ENCODE data around the gene ZNF444. TPM values are rescaled to one million over a fixed set of nuclear protein-coding genes. Genes with fewer than 3 reads are reported as not detected.
A peak's percentile ranks its signal among the peaks of the same experiment; 100 is the strongest.

The ZNF444 gene
- total RNA-seq, 2 donors from 2014 or later, result 37.1 to 42.9 TPM

GRCh38 chr19:56111601-56112312 is 29.3 kb upstream of the ZNF444 start:
- peak; percentile 82 to 83 for ATAC-seq (replicated peaks in 1 of 2)
- Mint-ChIP-seq H3K9me3 (no peaks in the 10 kb centered on the region), H3K4me1 (ENCODE audit: low read depth) (peaks cover 68% of the 10 kb centered on the region), H3K27me3 (ENCODE audit: low read depth) (no peaks in the 10 kb centered on the region), H3K4me3 (peak overlapping the region; percentile 32 to 56), H3K36me3 (ENCODE audit: insufficient read depth in 2 of 2) (peaks cover 0 to 3% of the 10 kb centered on the region in 2 donors), H3K27ac (peak overlapping the region; percentile 70)
- DNase-seq, result peak; percentile 42 to 59

- no peak for ATAC-seq (replicated peaks in 1 of 2)
Observed at GRCh38 chr19:56112313-56112709, 28.8 kb upstream of the ZNF444 start.

GRCh38 chr19:56113074-56113632 is 27.9 kb upstream of the ZNF444 start:
- H3K9me3 Mint-ChIP-seq, result no peaks in the 10 kb centered on the region
- ATAC-seq (replicated peaks in 1 of 2) (no peak), DNase-seq (no peak)
- H3K4me1 Mint-ChIP-seq (ENCODE audit: low read depth), result peaks cover 60% of the 10 kb centered on the region
- H3K27me3 Mint-ChIP-seq (ENCODE audit: low read depth), result no peaks in the 10 kb centered on the region
- no peaks in the 10 kb centered on the region for H3K36me3 Mint-ChIP-seq (ENCODE audit: insufficient read depth in 2 of 2)
- H3K4me3 Mint-ChIP-seq, result peak overlapping the region; percentile 18 to 61
- no peak overlapping the region for H3K27ac Mint-ChIP-seq

More at GRCh38 chr19:56112313-56112709, 28.8 kb upstream of the ZNF444 start:
- no peaks in the 10 kb centered on the region for H3K27me3 Mint-ChIP-seq (ENCODE audit: low read depth)
- no peaks in the 10 kb centered on the region for H3K9me3 Mint-ChIP-seq
- DNase-seq, result no peak
- H3K4me1 Mint-ChIP-seq (ENCODE audit: low read depth), result peaks cover 64% of the 10 kb centered on the region
- H3K27ac Mint-ChIP-seq, result peak overlapping the region; percentile 70
- peaks cover 0 to under 1% of the 10 kb centered on the region in 2 donors for H3K36me3 Mint-ChIP-seq (ENCODE audit: insufficient read depth in 2 of 2)
- peak overlapping the region; percentile 43 to 56 for H3K4me3 Mint-ChIP-seq

GRCh38 chr19:56114051-56114777 is 26.9 kb upstream of the ZNF444 start:
- no peaks in the 10 kb centered on the region for H3K36me3 Mint-ChIP-seq (ENCODE audit: insufficient read depth in 2 of 2)
- no peak for DNase-seq
- peak overlapping the region in 1 of 2 donors; percentile 43 for H3K4me3 Mint-ChIP-seq
- no peak for ATAC-seq (replicated peaks in 1 of 2)
- peak overlapping the region; percentile 43 for H3K27ac Mint-ChIP-seq
- H3K27me3 Mint-ChIP-seq (ENCODE audit: low read depth), result no peaks in the 10 kb centered on the region
- no peaks in the 10 kb centered on the region for H3K9me3 Mint-ChIP-seq
- peaks cover 60% of the 10 kb centered on the region for H3K4me1 Mint-ChIP-seq (ENCODE audit: low read depth)

- Mint-ChIP-seq H3K27me3 (ENCODE audit: low read depth) (no peaks in the 10 kb centered on the region), H3K36me3 (ENCODE audit: insufficient read depth in 2 of 2) (no peaks in the 10 kb centered on the region), H3K9me3 (no peaks in the 10 kb centered on the region), H3K4me1 (ENCODE audit: low read depth) (peaks cover 65% of the 10 kb centered on the region), H3K27ac (no peak overlapping the region), H3K4me3 (no peak overlapping the region)
- no peak for DNase-seq
- ATAC-seq (replicated peaks in 1 of 2), result no peak
Observed at GRCh38 chr19:56114778-56115110, 26.3 kb upstream of the ZNF444 start.

GRCh38 chr19:56115490-56115889 is 25.6 kb upstream of the ZNF444 start:
- Mint-ChIP-seq H3K36me3 (ENCODE audit: insufficient read depth in 2 of 2) (no peaks in the 10 kb centered on the region), H3K27me3 (ENCODE audit: low read depth) (no peaks in the 10 kb centered on the region), H3K9me3 (no peaks in the 10 kb centered on the region), H3K4me3 (no peak overlapping the region), H3K27ac (no peak overlapping the region), H3K4me1 (ENCODE audit: low read depth) (peaks cover 66% of the 10 kb centered on the region)
- no peak for DNase-seq
- no peak for ATAC-seq (replicated peaks in 1 of 2)

GRCh38 chr19:56116606-56117005 is 24.5 kb upstream of the ZNF444 start:
- Mint-ChIP-seq H3K4me3 (no peak overlapping the region), H3K27me3 (ENCODE audit: low read depth) (no peaks in the 10 kb centered on the region), H3K36me3 (ENCODE audit: insufficient read depth in 2 of 2) (peaks cover 0 to 2% of the 10 kb centered on the region in 2 donors), H3K9me3 (no peaks in the 10 kb centered on the region), H3K4me1 (ENCODE audit: low read depth) (peaks cover 57% of the 10 kb centered on the region), H3K27ac (no peak overlapping the region)
- DNase-seq (no peak), ATAC-seq (replicated peaks in 1 of 2) (no peak)

- H3K36me3 Mint-ChIP-seq (ENCODE audit: insufficient read depth in 2 of 2), result peaks cover 0 to 2% of the 10 kb centered on the region in 2 donors
- no peak for ATAC-seq (replicated peaks in 1 of 2)
- peaks cover 55% of the 10 kb centered on the region for H3K4me1 Mint-ChIP-seq (ENCODE audit: low read depth)
- H3K9me3 Mint-ChIP-seq, result no peaks in the 10 kb centered on the region
- H3K4me3 Mint-ChIP-seq, result no peak overlapping the region
- no peak for DNase-seq
- H3K27ac Mint-ChIP-seq, result no peak overlapping the region
- no peaks in the 10 kb centered on the region for H3K27me3 Mint-ChIP-seq (ENCODE audit: low read depth)
Observed at GRCh38 chr19:56117376-56117884, 23.7 kb upstream of the ZNF444 start.

GRCh38 chr19:56117889-56118288 is 23.2 kb upstream of the ZNF444 start:
- H3K27ac Mint-ChIP-seq, result no peak overlapping the region
- H3K9me3 Mint-ChIP-seq, result no peaks in the 10 kb centered on the region
- DNase-seq, result no peak
- ATAC-seq (replicated peaks in 1 of 2), result no peak
- no peaks in the 10 kb centered on the region for H3K27me3 Mint-ChIP-seq (ENCODE audit: low read depth)
- peaks cover 0 to 2% of the 10 kb centered on the region in 2 donors for H3K36me3 Mint-ChIP-seq (ENCODE audit: insufficient read depth in 2 of 2)
- H3K4me3 Mint-ChIP-seq, result no peak overlapping the region
- H3K4me1 Mint-ChIP-seq (ENCODE audit: low read depth), result peaks cover 50% of the 10 kb centered on the region

GRCh38 chr19:56118666-56119581 is 22.2 kb upstream of the ZNF444 start:
- Mint-ChIP-seq H3K9me3 (no peaks in the 10 kb centered on the region), H3K4me3 (peak overlapping the region; percentile 89 to 90), H3K27ac (peak overlapping the region; percentile 89), H3K36me3 (ENCODE audit: insufficient read depth in 2 of 2) (peaks cover 0 to 2% of the 10 kb centered on the region in 2 donors), H3K4me1 (ENCODE audit: low read depth) (peaks cover 44% of the 10 kb centered on the region), H3K27me3 (ENCODE audit: low read depth) (no peaks in the 10 kb centered on the region)
- DNase-seq, result no peak
- ATAC-seq (replicated peaks in 1 of 2), result no peak

- H3K4me3 Mint-ChIP-seq, result peak overlapping the region; percentile 89 to 90
- no peak for DNase-seq
- H3K4me1 Mint-ChIP-seq (ENCODE audit: low read depth), result peaks cover 40% of the 10 kb centered on the region
- peaks cover 0 to 2% of the 10 kb centered on the region in 2 donors for H3K36me3 Mint-ChIP-seq (ENCODE audit: insufficient read depth in 2 of 2)
- no peak for ATAC-seq (replicated peaks in 1 of 2)
- peak overlapping the region; percentile 89 for H3K27ac Mint-ChIP-seq
- H3K9me3 Mint-ChIP-seq, result no peaks in the 10 kb centered on the region
- H3K27me3 Mint-ChIP-seq (ENCODE audit: low read depth), result no peaks in the 10 kb centered on the region
Observed at GRCh38 chr19:56119582-56119978, 21.5 kb upstream of the ZNF444 start.

- Mint-ChIP-seq H3K4me1 (ENCODE audit: low read depth) (peaks cover 40% of the 10 kb centered on the region), H3K4me3 (peak overlapping the region; percentile 89 to 90), H3K27me3 (ENCODE audit: low read depth) (no peaks in the 10 kb centered on the region), H3K9me3 (no peaks in the 10 kb centered on the region), H3K36me3 (ENCODE audit: insufficient read depth in 2 of 2) (peaks cover 0 to 2% of the 10 kb centered on the region in 2 donors), H3K27ac (peak overlapping the region; percentile 89)
- DNase-seq, result no peak
- ATAC-seq (replicated peaks in 1 of 2), result no peak
Observed at GRCh38 chr19:56120002-56120370, 21.1 kb upstream of the ZNF444 start.
